ENCODE results near the gene VPS37D.
"Not testable (repeated sequence)": the region's sequence is repeated elsewhere in the genome, so short reads cannot be mapped to it uniquely, and the experiment has no call there.

Gene VPS37D

DNA sequence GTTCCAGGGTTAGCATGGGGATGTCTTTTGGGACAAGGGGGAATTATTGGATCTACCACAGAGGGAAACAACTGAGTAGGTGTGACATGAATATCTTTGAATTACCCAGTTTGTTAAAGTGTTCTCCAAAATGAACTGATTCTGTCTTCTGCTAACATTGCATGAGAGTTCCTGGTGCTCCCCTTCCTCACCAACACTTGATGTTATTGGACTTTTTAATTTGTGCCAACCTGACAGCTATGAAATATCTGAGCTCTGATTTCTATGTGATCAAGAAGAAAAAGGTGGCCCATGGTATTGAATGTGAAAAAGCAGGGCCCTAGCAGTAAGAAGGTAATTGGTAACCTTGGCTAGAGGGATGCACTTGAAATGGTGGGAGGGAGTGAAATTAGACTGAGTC is 4.6 kb upstream of the VPS37D start:
- H3K4me1 Mint-ChIP-seq = peaks cover 10% of the 10 kb centered on the region
- peaks cover 6% of the 10 kb centered on the region for H3K36me3 Mint-ChIP-seq
- H3K27ac Mint-ChIP-seq = no peak overlapping the region
- peaks cover 65% of the 10 kb centered on the region for H3K27me3 Mint-ChIP-seq
- H3K9me3 Mint-ChIP-seq = peaks cover 7% of the 10 kb centered on the region
- no peak overlapping the region for H3K4me3 Mint-ChIP-seq
- no peak for ATAC-seq

- Mint-ChIP-seq H3K4me3 (peak overlapping the region; percentile 25), H3K27me3 (peaks cover 54% of the 10 kb centered on the region), H3K9me3 (peaks cover 2% of the 10 kb centered on the region), H3K27ac (peak overlapping the region; percentile 9), H3K4me1 (peaks cover 26% of the 10 kb centered on the region), H3K36me3 (peaks cover 2% of the 10 kb centered on the region)
- ATAC-seq = peak; percentile 21
These were observed 663 bp downstream of the VPS37D start for GRCh38 chr7:73668103-73668885.

GRCh38 chr7:73668886-73669230 is 1.2 kb downstream of the VPS37D start:
- Mint-ChIP-seq H3K9me3 (no peaks in the 10 kb centered on the region), H3K4me3 (peak overlapping the region; percentile 17), H3K27me3 (peaks cover 48% of the 10 kb centered on the region), H3K36me3 (no peaks in the 10 kb centered on the region), H3K4me1 (peaks cover 26% of the 10 kb centered on the region), H3K27ac (peak overlapping the region; percentile 9)
- ATAC-seq = no peak

DNA sequence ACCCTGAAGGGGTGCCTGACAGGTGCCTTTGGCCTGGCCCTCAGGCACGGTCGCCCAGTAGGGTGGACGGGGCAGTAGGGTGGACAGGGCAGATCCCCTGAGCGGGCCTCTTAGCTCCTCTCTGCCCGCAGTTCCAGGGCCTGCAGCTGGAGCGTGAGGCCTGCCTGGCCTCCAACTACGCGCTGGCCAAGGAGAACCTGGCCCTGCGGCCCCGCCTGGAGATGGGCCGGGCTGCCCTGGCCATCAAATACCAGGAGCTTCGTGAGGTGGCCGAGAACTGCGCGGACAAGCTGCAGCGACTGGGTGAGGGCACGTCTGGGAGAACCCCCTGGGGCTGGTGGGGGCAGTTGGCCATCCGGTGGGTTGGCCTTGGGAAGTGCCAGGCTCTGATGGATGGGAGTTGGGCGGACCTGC is 1.7 kb downstream of the VPS37D start:
- no peak overlapping the region for H3K4me3 Mint-ChIP-seq
- ATAC-seq = no peak
- H3K4me1 Mint-ChIP-seq = peaks cover 26% of the 10 kb centered on the region
- no peaks in the 10 kb centered on the region for H3K36me3 Mint-ChIP-seq
- H3K27me3 Mint-ChIP-seq = peaks cover 44% of the 10 kb centered on the region
- H3K27ac Mint-ChIP-seq = peak overlapping the region; percentile 53
- H3K9me3 Mint-ChIP-seq = no peaks in the 10 kb centered on the region

DNA sequence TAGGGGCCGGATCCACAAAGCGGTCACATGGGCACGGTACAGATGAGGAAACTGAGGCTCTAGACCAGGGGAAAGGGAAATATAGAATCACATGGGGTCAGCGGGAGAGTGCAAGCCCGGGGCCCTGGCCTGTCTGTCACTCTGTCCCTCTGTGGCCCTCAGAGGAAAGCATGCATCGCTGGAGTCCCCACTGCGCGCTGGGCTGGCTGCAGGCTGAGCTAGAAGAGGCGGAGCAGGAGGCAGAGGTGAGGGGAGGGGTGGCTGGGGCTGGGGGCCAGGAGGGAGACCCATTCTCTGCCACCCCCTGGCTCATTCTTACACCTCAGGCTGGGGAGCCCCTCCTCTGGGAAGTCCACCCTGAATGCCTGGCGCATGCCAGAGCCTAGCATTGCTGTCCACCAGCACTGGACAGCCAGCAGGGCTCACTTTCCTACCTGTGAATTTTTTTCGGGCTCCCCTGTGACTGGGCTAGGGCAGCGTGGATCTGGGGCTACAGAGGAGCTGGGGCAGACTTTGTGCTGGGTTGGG is 2.3 kb downstream of the VPS37D start:
- peaks cover 38% of the 10 kb centered on the region for H3K27me3 Mint-ChIP-seq
- no peak for ATAC-seq
- no peak overlapping the region for H3K4me3 Mint-ChIP-seq
- peak overlapping the region; percentile 53 for H3K27ac Mint-ChIP-seq
- H3K4me1 Mint-ChIP-seq = peaks cover 26% of the 10 kb centered on the region
- no peaks in the 10 kb centered on the region for H3K9me3 Mint-ChIP-seq
- no peaks in the 10 kb centered on the region for H3K36me3 Mint-ChIP-seq

DNA sequence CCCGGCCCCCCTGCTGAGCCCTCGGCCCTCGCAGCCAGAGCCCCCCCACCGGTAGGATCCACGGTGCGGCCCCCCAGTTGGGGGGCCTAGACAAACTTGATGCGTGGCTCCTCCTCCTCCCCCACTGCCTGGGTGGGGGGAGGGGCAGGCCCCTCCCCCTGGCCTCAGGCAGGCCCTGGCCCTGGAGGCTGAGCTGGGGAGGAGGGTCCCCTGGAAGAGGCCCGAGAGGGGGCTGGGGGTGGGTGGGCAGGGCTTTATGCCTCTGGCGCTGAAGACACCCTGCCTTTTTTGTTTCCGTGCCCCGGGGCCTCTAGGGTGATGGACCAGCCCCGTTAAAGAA is 3.7 kb downstream of the VPS37D start:
- ATAC-seq = no peak

GRCh38 chr7:73671857-73672445 is 4.3 kb downstream of the VPS37D start:
- Mint-ChIP-seq H3K9me3 (no peaks in the 10 kb centered on the region), H3K4me1 (peaks cover 21% of the 10 kb centered on the region), H3K4me3 (no peak overlapping the region), H3K27me3 (peaks cover 22% of the 10 kb centered on the region), H3K36me3 (no peaks in the 10 kb centered on the region), H3K27ac (no peak overlapping the region)
- no peak for ATAC-seq

More for the DNA sequence above, 3.7 kb downstream of the VPS37D start:
- no peak overlapping the region for H3K27ac Mint-ChIP-seq
- peaks cover 24% of the 10 kb centered on the region for H3K27me3 Mint-ChIP-seq
- peaks cover 21% of the 10 kb centered on the region for H3K4me1 Mint-ChIP-seq
- no peaks in the 10 kb centered on the region for H3K36me3 Mint-ChIP-seq
- no peaks in the 10 kb centered on the region for H3K9me3 Mint-ChIP-seq
- H3K4me3 Mint-ChIP-seq = no peak overlapping the region

DNA sequence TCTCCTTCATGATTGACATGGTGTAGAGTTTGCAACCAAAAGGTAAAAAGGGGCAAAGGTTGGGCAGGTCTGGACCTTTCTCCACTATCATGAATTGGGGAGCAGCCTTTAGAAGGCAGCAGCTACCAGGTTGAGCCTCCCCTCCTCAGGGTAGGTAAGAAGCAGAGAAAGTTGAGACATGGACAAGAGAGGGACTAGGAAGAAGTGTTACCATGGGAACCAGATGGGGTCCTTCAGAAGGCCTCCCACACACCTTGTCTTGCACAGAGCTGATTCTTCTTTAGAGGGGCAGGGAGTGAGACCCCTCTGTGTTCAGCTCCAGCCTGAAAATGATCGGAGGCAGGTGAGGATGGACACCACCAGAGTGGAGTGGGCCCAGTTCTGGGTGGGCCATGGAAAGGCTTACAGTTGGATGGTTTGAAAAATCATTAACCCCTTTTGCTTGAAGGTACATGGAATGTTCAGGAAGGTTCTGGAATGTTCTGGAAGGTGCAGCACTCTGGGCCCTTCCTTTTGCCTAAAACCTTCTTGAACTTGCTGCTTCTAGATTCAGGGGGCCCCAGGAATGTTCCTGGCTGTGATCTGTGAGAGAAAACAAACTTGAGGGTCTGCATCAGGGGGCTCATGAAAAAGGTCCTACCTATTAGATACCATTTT is 7.0 kb downstream of the VPS37D start:
- Mint-ChIP-seq H3K27me3 (peaks cover 5% of the 10 kb centered on the region), H3K36me3 (peaks cover 15% of the 10 kb centered on the region), H3K4me3 (no peak overlapping the region), H3K4me1 (peaks cover 10% of the 10 kb centered on the region), H3K27ac (no peak overlapping the region), H3K9me3 (no peaks in the 10 kb centered on the region)
- no peak for ATAC-seq

- H3K27me3 Mint-ChIP-seq, ATAC-seq, H3K4me3 Mint-ChIP-seq, H3K9me3 Mint-ChIP-seq, H3K27ac Mint-ChIP-seq: not testable (repeated sequence)
- Mint-ChIP-seq H3K4me1 (peaks cover 18% of the 10 kb centered on the region), H3K36me3 (peaks cover 15% of the 10 kb centered on the region)
These were observed 8.4 kb downstream of the VPS37D start for GRCh38 chr7:73676062-73676461.

DNA sequence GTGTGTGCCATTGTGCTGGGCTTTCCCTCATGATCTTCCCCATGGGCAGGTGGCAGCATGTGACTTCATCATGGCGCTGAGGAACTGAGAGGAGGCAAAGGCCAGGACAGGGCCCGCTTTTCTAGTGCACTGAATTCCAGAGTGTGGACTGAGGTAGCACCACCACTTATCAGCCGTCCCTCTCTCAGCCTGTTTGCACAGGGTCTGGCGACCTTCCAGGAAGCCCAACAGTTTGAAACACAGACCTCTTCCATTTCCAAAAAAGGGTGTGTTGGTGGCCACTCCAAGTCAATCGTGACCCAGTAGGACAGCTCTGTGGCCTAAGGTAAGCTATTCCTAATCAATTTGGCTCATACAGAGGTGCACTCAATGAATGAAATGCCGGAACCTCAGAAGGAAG is 11.2 kb downstream of the VPS37D start:
- ATAC-seq = no peak
- Mint-ChIP-seq H3K4me1 (peaks cover 40% of the 10 kb centered on the region), H3K27ac (no peak overlapping the region), H3K9me3 (no peaks in the 10 kb centered on the region), H3K36me3 (peaks cover 21% of the 10 kb centered on the region), H3K27me3 (no peaks in the 10 kb centered on the region), H3K4me3 (no peak overlapping the region)

- no peak for ATAC-seq
- Mint-ChIP-seq H3K4me1 (peaks cover 44% of the 10 kb centered on the region), H3K4me3 (no peak overlapping the region), H3K9me3 (no peaks in the 10 kb centered on the region), H3K27ac (no peak overlapping the region), H3K27me3 (no peaks in the 10 kb centered on the region), H3K36me3 (peaks cover 22% of the 10 kb centered on the region)
These were observed 12.1 kb downstream of the VPS37D start for GRCh38 chr7:73679709-73680108.

- Mint-ChIP-seq H3K27me3 (no peaks in the 10 kb centered on the region), H3K27ac (no peak overlapping the region), H3K4me3 (no peak overlapping the region), H3K9me3 (no peaks in the 10 kb centered on the region), H3K4me1 (peaks cover 44% of the 10 kb centered on the region), H3K36me3 (peaks cover 22% of the 10 kb centered on the region)
- no peak for ATAC-seq
These were observed 12.9 kb downstream of the VPS37D start for GRCh38 chr7:73680501-73680900.

GRCh38 chr7:73681031-73681430 is 13.4 kb downstream of the VPS37D start:
- ATAC-seq = no peak
- H3K9me3 Mint-ChIP-seq = no peaks in the 10 kb centered on the region
- peak overlapping the region; percentile 29 for H3K4me3 Mint-ChIP-seq
- peaks cover 22% of the 10 kb centered on the region for H3K36me3 Mint-ChIP-seq
- H3K4me1 Mint-ChIP-seq = peaks cover 44% of the 10 kb centered on the region
- H3K27me3 Mint-ChIP-seq = no peaks in the 10 kb centered on the region
- no peak overlapping the region for H3K27ac Mint-ChIP-seq

GRCh38 chr7:73682745-73683055 is 15.1 kb downstream of the VPS37D start:
- peak overlapping the region; percentile 100 for H3K27ac Mint-ChIP-seq
- H3K4me1 Mint-ChIP-seq = peaks cover 44% of the 10 kb centered on the region
- no peaks in the 10 kb centered on the region for H3K27me3 Mint-ChIP-seq
- H3K4me3 Mint-ChIP-seq = peak overlapping the region; percentile 100
- no peak for ATAC-seq
- H3K36me3 Mint-ChIP-seq = peaks cover 31% of the 10 kb centered on the region
- no peaks in the 10 kb centered on the region for H3K9me3 Mint-ChIP-seq

DNA sequence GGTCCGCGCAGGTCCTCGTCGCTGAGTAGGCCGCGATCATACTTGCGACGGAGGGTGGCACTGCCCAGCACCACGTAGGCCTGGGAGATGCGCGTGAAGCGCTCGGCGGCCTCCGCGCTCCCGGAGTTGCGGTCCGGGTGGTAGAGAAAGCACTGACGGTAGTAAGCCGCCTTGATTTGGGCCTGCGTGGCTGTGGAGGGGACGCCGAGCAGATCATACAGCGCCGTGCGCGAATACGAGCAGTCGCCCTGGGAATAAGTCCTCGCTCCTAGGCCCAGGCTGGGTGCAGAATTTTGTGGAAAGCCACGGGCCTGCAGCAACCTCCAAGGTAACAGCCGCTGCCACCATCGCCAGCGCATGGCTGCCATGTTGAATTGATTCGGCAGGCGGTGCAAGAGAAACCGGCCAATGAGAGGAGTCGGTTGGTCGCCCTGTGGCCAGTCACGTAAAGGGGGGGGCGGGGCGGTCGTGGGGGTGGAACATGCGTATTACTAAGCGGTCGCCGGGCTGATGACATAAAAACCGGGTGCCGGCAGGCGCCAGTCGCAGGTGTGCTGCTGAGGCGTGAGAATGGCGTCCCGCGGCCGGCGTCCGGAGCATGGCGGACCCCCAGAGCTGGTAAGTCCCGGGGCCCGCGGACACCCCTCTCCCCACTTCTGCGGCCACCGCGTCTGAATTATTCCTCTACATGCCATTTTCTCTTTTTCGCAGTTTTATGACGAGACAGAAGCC is 15.6 kb downstream of the VPS37D start, which contains the start of the genes BUD23 and DNAJC30:
Gene BUD23 (plus strand): TSS at position 542 of the 732 bp plus-strand sequence. CDS start 29 bp downstream, at position 571.
Gene DNAJC30 (minus strand): TSS at position 398 of the 732 bp plus-strand sequence. CDS start 30 bp downstream, at position 368.
- H3K36me3 Mint-ChIP-seq = peaks cover 27% of the 10 kb centered on the region
- peak; percentile 99 for ATAC-seq
- H3K4me1 Mint-ChIP-seq = peaks cover 44% of the 10 kb centered on the region
- no peaks in the 10 kb centered on the region for H3K9me3 Mint-ChIP-seq
- H3K4me3 Mint-ChIP-seq = peak within 1 kb of the TSS; percentile 100
- no peaks in the 10 kb centered on the region for H3K27me3 Mint-ChIP-seq
- H3K27ac Mint-ChIP-seq = peak within 1 kb of the TSS; percentile 100

Data from stimulated activated memory B cell treated with anti-CD40 and anti-IgM and Interleukin-4, amounts not matched to agents 10 μg/mL and 1 μg/mL and 100 μg/mL, for 72 hours (primary cell).